CD1c-positive myeloid dendritic cell (primary cell): ENCODE results near the gene NOX1.
"Not testable (repeated sequence)": the region's sequence is repeated elsewhere in the genome, so short reads cannot be mapped to it uniquely, and the experiment has no call there.

Experiments used
- DNase-seq: peaks from one replicate; pipeline ENCODE4 v3.0.0-alpha.2; 2016; ENCODE audit errors: extremely low spot score

NOX1 gene

DNA sequence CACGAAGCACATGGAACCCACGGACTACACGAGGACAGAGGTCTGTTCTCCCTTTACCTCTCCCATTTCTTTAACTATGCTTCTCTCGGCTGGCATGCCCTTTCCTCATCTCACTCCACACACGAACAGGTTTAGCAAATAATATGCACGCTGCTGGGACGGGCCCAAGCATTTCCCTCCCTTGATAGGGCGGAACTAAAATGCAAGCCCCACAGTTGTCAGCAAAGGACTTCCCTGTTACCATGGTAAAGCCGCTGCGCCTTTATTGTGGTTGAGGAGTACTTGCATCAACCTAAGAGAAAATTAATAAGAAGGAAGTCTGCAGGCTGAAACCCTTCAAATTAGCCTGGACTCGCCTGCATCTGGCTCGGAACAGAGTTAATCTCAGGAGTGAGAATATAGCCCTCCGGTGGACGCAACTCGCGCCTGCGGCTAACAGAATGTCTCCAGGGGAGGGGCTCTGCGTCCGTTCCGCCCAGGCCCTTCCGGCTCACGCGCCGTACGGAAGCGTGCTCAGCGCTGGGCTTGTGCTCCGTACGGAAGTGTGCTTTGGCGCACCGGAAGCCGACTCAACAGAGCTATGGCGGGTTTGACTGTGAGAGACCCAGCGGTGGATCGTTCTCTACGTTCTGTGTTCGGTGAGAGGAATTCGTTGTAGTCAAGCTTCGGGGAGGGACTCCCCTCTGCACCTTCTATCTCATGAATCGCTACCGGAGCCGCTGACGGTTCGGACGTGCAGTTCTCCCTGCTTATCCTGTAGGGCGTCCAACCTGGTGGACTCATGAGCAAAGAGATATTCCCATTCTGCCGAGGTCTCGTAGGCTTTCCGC is 54.1 kb downstream of the NOX1 start, which contains the start of gene CSTF2:
Gene CSTF2, plus strand, starts transcription at position 555 of the 830 bp plus-strand sequence. Its CDS starts 26 bp downstream, at position 581.
- peak; percentile 87 for DNase-seq

DNA sequence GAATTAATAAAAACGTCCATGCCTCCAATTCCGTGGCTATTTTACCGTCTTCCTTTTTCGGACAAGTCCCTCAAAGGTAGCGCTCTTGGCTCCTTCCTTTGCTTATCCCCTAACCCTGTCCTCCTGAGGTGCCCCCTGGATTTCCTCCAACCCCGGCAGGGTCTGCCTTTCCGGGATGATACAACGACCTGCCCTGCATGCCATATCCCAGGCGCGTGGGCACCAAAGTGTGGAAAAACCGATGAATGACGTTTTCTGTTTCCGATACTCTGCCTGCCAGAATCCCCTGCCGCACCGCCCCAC is 54.7 kb downstream of the NOX1 start:
- no peak for DNase-seq

GRCh38 chrX:100817340-100817739 is 56.8 kb downstream of the NOX1 start:
- no peak for DNase-seq

DNA sequence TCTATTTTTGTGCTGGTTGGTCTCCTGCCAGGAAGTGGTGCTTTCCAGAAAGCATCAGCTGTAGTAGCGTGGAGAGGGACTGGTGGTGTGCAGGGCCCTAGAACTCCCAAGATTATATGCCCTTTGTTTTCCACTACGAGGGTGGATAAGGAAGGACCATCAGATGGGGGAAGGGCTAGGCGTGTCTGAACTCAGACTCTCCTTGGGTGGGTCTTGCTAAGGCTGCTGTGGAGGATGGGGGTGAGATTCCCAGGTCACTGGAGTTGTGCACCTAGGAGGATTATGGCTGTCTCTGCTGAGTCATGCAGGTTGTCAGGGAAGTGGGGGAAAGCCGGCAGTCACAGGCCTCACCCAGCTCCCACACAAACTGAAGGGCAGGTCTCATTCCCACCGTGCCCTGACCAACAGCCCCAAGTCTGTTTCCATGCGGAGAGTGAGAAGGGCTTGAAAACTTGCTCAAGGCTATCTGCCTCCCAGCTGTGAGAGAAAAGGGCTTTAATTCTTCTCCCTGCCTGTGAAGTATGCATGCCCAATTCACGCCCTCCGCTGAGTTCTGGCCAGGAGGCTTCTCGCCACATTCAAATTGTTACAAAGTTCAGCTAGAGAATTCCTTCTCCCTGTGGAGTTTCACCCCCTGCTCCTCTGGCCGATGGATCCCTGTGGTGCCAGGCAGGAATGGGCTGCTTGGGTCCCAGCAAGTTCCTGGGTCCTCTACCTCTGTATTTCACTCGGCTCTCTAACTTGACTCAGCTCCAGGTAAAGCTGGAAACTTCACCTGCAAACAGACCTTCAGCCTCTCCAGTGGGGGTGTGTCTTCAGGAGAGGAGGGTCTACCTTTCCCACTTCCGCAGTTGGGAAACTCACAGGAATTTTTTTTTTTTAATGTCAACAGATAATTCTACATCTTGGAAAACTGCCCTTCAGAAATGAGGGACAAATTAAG is 61.7 kb downstream of the NOX1 start:
- no peak for DNase-seq

- DNase-seq, result not testable (repeated sequence)
Observed at GRCh38 chrX:100808265-100808664, 65.9 kb downstream of the NOX1 start.

DNA sequence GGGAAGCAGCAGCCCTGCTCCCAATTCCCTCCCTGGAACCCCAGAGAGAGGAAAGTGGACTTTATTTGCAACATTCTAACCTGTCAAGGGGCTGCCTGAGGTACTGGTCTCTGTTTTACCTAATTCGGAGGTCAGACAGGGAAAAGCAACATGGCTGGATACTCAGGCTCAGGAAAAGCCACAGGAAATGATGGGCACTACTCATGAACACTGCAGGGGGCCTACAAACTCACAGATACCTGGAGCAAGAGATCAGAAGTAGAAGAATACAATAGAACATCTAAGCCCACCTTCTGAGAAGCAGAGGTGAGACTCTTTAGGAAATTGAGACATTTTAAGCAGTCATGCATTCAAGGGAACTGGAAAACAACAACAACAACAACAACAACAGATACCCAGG is 69.4 kb downstream of the NOX1 start:
- no peak for DNase-seq

DNA sequence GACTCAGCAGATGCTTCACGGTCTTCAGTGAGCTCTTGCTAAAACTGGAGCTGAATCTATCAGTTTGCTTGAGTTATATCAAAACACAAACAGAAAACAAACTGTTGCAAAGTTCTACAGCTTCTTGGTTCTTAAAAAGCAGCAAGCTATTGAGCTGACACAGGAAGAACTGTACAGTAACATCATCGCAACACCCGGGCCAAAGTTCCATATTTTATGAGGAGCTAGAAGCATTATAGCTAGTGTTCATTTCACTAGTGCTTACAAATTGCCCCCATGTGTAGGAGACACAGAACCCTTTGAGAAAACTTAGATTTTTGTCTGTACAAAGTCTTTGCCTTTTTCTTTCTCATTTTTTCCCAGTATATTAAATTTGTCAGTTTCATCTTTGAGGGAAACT is 71.3 kb downstream of the NOX1 start:
- no peak for DNase-seq

DNA sequence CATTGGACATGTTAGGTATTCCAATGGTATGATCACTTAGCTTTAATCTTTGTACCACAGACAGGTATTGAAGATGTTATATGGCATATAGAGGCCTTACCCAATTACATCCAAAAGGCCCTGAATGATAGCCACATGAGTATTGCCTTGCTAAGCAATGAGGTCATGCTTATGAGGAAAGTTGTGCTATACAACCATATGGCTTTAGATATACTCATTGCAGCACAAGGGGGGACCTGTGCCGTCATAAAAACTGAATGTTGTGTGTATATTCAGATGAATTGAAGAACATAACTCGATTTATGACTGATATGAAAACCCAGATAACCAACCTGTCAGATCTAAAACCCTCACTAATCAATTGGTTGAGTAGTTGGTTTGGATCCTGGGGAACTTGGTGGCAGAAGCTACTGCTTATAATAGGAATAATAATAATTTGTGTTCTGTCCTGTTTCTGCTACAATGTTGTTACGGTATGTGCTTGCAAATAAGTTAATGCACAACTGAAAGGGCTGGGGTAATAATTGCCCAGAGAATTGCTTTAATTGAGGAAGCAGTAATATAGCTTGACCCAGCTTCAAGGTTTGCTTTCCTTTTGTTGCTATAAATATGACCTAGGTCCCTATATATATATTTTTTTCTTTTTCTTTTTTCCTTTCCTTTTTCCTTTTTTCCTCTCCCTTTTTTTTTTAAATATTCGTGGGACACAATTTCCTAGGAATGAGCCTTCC is 75.5 kb downstream of the NOX1 start:
- DNase-seq, result no peak

DNA sequence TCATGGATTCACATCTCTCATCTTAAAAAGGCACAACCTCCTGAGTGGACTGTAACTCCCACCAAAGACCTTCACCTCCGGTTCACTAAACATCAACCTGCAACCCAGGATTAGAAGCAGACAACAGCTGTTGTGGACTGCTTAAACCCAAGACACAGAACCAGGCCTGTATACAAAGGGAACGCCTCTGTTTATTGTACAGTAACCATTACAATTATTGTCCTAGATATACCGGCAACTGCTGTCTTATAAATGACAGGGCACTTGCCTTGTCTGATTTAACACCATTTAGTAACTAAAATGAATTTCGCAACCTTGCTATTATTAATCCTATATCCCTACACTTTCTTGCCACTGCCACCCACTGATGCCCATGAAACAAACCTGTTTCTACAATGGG is 76.8 kb downstream of the NOX1 start:
- DNase-seq, result no peak

- DNase-seq, result not testable (repeated sequence)
Observed at GRCh38 chrX:100796371-100796770, 77.8 kb downstream of the NOX1 start.
